ENCODE measurements around the gene FGF22.

DNA sequence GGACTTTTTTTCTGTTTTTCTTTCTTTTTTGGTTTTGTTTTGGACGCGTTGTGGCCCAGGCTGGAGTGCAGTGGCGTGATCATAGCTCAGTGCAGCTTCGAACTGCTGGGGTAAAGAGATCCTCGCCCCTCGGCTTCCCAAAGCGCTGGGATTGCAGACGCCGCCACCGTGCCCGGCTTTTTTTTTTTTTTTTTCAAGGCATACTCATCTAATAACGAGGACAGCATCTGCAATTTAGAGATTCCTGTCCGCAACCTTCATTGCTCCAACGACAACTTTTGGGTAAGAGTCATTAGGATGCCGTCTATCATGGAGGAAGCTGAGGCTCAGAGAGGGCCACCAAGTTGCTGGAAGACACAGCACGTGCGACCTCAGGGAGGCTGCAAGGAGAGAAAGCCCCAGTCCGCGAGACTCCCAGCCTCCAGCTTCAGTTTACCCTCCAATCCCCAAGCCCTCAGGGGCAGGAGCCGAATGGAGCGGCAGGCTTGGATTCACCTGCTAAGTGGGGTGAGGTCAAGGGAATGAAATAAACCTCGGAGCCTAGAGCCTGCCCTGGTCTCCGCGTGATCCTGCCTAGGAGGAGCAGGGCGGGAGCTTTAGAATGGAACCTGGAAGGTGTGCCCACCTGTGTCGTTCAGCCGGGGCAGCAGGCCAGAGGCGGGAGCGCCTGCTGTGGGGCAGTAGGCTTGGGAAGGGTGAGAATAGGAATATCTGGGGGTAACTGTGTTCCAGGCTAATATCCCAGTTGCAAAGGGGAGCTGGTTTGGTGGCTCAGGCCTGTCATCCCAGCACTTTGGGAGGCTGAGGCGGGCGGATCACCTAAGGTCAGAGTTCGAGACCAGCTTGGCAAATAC is 5.7 kb upstream of the FGF22 start:
- no peak for TF ChIP-seq ZBTB20 (CRISPR knock-in tag; IDR thresholded peaks at IDR 0.05; ENCODE audit: borderline replicate concordance, low read depth)
- no peak for TF ChIP-seq ZFP36L1 (CRISPR knock-in tag; IDR thresholded peaks at IDR 0.05)
- TF ChIP-seq REXO4 (CRISPR knock-in tag; IDR thresholded peaks at IDR 0.05; ENCODE audit: borderline replicate concordance): no peak
- TF ChIP-seq ZFP37 (CRISPR knock-in tag; IDR thresholded peaks at IDR 0.05; ENCODE audit: borderline replicate concordance): no peak
- no peak for TF ChIP-seq FOXP1 (IDR thresholded peaks at IDR 0.05)
- no peak for TF ChIP-seq FOXP1 (CRISPR knock-in tag; IDR thresholded peaks at IDR 0.05)
- TF ChIP-seq, protein P1, sequence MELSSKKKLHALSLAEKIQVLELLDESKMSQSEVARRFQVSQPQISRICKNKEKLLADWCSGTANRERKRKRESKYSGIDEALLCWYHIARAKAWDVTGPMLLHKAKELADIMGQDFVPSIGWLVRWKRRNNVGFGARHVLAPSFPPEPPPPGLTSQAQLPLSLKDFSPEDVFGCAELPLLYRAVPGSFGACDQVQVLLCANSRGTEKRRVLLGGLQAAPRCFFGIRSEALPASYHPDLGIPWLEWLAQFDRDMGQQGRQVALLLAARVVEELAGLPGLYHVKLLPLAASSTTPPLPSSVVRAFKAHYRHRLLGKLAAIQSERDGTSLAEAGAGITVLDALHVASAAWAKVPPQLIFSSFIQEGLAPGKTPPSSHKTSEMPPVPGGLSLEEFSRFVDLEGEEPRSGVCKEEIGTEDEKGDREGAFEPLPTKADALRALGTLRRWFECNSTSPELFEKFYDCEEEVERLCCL (CRISPR knock-in tag; IDR thresholded peaks at IDR 0.05; ENCODE audit: borderline replicate concordance): no peak
- no peak for TF ChIP-seq POGZ (CRISPR knock-in tag; IDR thresholded peaks at IDR 0.05)
- TF ChIP-seq, protein P2, sequence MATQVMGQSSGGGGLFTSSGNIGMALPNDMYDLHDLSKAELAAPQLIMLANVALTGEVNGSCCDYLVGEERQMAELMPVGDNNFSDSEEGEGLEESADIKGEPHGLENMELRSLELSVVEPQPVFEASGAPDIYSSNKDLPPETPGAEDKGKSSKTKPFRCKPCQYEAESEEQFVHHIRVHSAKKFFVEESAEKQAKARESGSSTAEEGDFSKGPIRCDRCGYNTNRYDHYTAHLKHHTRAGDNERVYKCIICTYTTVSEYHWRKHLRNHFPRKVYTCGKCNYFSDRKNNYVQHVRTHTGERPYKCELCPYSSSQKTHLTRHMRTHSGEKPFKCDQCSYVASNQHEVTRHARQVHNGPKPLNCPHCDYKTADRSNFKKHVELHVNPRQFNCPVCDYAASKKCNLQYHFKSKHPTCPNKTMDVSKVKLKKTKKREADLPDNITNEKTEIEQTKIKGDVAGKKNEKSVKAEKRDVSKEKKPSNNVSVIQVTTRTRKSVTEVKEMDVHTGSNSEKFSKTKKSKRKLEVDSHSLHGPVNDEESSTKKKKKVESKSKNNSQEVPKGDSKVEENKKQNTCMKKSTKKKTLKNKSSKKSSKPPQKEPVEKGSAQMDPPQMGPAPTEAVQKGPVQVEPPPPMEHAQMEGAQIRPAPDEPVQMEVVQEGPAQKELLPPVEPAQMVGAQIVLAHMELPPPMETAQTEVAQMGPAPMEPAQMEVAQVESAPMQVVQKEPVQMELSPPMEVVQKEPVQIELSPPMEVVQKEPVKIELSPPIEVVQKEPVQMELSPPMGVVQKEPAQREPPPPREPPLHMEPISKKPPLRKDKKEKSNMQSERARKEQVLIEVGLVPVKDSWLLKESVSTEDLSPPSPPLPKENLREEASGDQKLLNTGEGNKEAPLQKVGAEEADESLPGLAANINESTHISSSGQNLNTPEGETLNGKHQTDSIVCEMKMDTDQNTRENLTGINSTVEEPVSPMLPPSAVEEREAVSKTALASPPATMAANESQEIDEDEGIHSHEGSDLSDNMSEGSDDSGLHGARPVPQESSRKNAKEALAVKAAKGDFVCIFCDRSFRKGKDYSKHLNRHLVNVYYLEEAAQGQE (IDR thresholded peaks at IDR 0.05; ENCODE audit: borderline replicate concordance in 1 of 2, low read depth in 1 of 2, low read length in 2 of 2): no peak
- no peak for TF ChIP-seq SRY (CRISPR knock-in tag; IDR thresholded peaks at IDR 0.05)
- no peak for TF ChIP-seq NR3C1 (CRISPR knock-in tag; IDR thresholded peaks at IDR 0.05)
- TF ChIP-seq ZNF282 (IDR thresholded peaks at IDR 0.05; ENCODE audit: partially characterized antibody): no peak
- TF ChIP-seq, protein P3, sequence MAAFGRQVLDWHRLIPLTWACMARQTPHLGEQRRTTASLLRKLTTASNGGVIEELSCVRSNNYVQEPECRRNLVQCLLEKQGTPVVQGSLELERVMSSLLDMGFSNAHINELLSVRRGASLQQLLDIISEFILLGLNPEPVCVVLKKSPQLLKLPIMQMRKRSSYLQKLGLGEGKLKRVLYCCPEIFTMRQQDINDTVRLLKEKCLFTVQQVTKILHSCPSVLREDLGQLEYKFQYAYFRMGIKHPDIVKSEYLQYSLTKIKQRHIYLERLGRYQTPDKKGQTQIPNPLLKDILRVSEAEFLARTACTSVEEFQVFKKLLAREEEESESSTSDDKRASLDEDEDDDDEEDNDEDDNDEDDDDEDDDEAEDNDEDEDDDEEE (CRISPR knock-in tag; IDR thresholded peaks at IDR 0.05): no peak
